GM19467 (cell line): Measurements from ENCODE around the gene ECEL1.
"Not testable (repeated sequence)": the region's sequence is repeated elsewhere in the genome, so short reads cannot be mapped to it uniquely, and the experiment has no call there.

Source experiments
- ATAC-seq: cut with Tn5 transposase; IDR thresholded peaks from one replicate; pipeline ENCODE4 v1.9.1; 2021; ENCODE audit warnings: mild to moderate bottlenecking, moderate library complexity; ENCODE audit not compliant: unreplicated experiment

Gene ECEL1, protein sequence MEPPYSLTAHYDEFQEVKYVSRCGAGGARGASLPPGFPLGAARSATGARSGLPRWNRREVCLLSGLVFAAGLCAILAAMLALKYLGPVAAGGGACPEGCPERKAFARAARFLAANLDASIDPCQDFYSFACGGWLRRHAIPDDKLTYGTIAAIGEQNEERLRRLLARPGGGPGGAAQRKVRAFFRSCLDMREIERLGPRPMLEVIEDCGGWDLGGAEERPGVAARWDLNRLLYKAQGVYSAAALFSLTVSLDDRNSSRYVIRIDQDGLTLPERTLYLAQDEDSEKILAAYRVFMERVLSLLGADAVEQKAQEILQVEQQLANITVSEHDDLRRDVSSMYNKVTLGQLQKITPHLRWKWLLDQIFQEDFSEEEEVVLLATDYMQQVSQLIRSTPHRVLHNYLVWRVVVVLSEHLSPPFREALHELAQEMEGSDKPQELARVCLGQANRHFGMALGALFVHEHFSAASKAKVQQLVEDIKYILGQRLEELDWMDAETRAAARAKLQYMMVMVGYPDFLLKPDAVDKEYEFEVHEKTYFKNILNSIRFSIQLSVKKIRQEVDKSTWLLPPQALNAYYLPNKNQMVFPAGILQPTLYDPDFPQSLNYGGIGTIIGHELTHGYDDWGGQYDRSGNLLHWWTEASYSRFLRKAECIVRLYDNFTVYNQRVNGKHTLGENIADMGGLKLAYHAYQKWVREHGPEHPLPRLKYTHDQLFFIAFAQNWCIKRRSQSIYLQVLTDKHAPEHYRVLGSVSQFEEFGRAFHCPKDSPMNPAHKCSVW

DNA sequence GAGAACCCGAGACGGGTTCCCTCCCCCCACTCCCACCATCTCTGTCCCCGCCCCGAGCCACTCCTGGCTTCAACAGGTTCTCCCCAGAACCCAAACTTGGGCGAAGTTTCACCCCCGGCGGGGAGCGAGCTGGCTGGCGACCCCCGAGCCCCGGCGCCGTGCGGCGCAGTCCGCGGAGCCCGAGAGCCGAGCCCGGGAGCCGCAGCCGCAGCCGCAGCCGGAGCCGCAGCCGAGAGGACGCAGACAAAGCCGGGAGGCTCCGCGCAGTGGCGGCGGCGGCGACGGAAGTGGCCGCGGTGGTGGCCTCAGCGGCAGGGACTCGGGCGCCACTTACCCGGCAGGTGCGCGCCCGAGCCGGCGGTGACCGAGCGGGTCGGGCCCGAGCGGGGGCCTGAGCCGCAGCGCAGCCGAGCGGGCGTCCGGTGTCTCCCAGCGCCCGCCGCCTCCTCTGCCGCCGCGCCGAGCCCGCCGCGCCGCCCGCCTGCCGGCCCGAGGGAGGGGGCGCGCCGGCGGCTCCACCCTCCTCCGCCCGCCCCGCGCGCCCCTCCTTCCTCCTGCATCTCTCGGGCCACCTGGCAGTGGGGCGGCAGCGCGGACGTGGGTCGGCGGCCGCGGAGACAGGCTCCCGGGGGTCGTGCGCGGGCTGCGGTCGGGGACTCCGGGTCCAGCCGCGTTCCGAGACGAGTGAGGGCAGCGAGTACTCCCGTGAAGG lies at the start of gene ECEL1:
Gene ECEL1, minus strand, starts transcription at position 450 of the 712 bp plus-strand sequence. CDS start 1,181 bp downstream, outside the sequence.
- no peak for ATAC-seq

DNA sequence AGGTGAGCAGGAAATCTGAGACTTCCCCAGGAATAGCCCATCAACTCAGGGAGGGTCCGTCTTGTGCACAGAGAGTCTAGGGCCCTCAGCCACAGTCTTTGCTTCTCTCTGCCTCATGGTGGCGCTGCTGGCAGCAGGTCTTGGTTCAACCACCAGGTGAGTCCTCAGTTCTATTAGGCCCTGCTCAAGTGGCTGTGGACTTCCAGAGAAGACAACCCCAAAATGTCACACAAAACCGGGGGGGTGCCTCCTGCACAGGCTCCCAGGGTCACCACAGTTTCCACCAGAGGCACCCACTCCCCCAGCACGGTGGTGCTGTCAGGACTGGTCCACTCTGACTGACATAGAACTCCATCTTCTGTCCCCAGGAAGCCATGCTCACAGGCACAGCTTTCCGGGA lies 49.4 kb upstream of the ECEL1 start:
- no peak for ATAC-seq

DNA sequence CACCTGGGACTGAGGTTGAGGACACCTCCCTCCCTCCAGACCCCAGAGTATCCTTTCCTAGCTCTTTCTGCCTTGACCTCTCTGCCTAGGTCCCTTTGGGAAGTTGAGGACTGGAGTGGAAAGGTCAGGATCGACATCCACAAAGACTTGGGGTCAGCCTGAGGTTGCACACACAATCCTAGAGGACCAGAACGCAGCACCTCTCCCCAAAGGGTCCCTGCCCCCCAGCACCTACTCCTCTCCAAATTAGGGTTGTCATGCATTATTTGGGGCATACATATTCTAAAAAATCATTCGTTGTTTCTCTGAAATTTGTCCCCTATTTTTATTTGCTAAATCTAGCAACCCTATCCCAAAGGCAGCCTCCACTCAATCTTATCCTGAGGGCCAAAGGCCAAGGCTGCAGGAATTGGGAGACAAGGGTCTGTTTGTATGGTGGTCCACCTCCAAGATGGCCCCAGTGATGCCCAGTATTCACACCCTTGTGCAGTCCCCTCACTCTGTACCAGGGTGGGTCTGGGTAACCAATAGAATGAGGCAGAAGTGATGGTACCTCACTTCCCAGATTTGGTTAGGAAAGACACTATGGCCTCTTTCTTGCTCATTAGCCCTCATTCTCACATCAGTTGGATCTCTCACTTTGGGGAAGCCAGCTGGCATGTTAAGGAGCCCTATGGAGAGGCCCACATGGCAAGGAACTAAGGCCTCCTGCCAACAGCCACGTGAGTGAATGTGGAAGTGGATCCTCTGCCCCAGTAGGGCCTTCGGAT lies 48.3 kb upstream of the ECEL1 start:
- no peak for ATAC-seq

DNA sequence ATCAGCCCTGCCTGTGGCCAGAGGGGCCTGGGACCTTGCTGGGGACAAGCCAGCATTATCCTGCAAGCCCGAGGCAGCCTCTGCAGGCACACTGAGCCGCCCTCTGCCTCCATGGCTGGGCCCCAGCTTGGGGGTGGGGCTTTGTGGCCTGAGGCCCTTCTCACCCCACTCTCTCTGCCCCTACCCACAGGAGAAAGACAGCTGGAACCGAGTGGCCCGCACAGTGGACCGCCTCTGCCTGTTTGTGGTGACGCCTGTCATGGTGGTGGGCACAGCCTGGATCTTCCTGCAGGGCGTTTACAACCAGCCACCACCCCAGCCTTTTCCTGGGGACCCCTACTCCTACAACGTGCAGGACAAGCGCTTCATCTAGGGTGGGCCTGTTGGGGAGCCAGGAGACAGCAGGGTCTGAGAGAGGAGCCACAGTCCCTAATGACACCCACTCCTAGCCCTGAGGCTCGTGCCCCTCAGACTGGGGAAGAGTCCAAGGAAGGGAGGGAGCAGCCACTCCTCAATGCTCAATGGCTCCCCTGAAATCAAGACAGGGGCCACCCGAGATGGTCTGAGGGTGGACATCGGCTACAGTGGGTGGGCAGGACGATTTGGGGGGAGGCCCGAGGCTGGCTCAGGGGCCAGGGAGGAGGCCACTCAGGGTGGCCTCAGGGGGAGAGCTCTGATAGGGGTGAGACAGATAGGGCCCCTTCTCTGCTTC lies 47.5 kb upstream of the ECEL1 start:
- ATAC-seq, result no peak

DNA sequence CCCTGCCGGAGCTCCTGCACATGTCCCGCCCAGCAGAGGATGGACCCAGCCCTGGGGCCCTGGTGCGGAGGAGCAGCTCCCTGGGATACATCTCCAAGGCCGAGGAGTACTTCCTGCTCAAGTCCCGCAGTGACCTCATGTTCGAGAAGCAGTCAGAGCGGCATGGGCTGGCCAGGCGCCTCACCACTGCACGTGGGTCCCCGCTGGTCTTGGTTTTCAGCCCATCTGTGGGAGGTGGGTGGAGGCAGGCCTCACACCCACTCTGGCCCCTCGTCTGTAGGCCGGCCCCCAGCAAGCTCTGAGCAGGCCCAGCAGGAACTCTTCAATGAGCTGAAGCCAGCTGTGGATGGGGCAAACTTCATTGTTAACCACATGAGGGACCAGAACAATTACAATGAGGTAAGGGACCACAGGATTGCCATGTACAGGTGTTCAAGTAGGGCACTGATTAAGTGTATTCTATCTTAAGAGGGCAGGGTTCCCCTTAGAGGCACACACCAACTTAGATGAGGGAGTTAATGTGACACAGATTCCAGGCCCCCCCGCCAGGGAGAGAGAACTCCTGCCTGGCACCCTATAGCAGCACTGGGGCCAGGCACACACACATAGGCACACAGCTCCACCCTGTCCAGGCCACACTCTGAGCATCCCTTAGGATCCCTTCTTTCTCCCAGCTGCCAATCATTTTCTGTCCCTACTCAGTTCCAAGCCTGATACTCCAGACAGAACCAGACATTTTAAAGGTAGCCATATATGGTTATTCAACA lies 46.5 kb upstream of the ECEL1 start:
- ATAC-seq, result no peak

DNA sequence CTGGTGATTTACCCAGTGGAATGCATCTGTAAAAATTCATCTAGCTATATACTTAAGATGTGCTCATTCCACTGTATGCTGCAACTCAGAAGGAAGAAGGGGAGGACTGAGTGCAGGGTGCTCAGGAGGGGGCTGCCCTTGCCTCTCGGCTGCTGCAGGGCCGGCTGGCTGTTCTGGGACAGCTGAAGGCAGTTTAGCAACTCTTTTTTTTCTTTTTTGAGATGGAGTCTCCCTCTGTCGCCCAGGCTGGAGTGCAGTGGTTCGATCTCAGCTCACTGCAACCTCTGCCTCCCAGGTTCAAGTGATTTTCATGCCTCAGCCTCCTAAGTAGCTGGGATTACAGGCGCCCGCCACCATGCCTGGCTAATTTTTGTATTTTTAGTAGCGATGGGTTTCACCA lies 45.2 kb upstream of the ECEL1 start:
- not testable (repeated sequence) for ATAC-seq

DNA sequence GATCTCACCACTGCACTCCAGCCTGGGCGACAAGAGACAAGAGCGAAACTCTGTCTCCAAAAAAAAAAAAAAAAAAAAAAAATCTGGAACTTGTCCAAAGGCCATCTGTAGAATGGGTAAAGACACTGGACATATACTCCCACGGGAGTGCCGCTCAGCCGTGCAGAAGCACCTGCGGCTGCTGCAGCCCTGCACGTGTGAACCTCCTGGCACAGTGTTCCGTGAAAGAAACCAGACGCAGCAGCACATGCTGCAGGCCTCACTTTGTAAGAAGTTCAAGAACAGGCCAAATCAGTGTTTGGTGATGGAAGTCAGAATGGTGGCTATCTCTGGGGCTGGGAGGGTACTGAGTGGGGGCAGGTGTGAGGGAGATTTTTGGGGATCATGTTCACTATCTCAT lies 44.8 kb upstream of the ECEL1 start:
- ATAC-seq, result no peak

DNA sequence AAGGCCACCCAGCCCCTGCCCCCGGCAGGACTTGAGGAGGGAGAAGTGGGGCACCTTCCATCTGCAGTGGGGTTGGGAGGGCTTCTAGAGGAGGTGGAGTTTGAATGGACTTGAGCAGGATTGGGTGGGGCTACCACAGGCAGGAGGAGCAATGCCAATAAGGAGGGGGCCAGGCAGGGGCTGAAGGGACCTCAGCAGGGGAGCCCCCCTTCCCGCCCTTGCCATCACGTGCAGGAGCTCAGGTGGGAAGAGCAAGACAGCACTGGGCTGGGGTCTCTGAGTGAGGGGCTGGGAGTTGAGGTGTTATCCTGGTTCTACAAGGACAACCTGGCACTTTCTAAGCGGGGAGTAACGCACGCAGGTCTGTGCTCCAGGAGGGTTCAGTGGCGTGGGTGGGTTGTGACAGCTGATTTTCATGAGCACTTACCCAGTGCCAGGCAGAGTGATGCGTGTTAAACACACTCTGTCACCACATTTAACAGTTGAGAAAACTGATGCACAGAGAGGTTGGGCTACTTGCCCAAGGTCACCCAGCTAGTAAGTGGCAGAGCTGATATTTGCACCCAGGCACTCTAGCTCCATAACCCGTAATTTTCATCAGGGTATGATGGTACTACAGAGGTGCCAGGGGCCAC lies 43.1 kb upstream of the ECEL1 start:
- ATAC-seq, result no peak

DNA sequence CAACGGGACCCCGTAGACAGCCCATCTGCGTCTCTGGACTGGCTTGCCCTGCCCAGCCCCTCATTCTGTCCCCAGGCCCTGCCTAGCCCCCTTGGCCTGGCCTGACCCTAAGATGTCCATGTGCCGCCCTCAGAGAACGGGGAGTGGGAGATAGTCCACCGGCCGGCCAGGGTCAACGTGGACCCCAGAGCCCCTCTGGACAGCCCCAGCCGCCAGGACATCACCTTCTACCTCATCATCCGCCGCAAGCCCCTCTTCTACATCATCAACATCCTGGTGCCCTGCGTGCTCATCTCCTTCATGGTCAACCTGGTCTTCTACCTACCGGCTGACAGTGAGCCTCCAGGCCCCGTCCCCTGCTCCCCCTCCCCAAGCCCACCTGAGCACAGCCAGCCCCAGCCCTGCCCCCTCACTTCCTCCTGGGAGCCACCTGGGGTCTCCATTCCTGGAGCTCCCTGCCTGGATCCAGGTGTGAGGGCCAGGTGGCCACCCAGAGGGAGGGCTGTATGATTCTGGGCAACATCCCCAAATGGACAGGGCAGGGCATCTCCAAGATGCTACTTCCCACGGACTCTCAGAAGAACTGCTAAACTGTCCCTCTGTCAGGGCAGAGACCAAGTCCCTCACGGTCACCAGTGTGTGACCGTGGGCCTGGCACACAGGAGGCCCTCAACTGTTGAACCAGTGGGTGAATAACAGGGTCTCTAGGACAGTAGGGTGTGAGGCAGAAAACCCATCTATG lies 42.3 kb upstream of the ECEL1 start:
- no peak for ATAC-seq

DNA sequence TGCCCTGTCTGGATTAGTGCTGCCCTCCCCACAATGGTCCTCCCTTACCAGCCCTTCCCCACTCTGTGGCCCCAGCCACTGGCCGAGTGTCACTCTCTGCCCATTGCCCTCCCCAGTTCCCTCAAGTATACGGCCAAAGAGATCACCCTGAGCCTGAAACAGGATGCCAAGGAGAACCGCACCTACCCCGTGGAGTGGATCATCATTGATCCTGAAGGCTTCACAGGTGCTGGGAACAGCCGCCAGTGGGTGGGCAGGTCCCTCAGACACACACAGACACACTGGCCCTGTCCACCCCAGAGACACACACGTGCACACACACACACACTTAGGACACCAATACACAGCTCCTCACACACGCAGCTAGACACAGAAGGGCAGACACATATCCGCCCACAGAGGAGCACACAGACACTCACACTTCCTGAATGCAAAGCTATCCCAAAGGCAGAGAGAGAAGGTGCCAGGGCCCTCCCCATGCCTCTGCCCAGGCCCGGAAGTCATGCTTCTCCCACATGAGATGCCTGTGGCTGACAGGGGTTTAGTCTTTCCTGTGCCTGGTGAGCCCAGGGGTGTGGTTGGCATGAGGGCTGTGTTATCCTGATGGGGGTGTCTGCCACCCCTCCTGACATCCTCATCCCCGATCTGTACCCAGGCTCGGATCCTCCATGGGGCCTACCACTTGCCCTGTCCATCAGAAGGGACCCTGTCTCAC lies 41.3 kb upstream of the ECEL1 start:
- no peak for ATAC-seq

DNA sequence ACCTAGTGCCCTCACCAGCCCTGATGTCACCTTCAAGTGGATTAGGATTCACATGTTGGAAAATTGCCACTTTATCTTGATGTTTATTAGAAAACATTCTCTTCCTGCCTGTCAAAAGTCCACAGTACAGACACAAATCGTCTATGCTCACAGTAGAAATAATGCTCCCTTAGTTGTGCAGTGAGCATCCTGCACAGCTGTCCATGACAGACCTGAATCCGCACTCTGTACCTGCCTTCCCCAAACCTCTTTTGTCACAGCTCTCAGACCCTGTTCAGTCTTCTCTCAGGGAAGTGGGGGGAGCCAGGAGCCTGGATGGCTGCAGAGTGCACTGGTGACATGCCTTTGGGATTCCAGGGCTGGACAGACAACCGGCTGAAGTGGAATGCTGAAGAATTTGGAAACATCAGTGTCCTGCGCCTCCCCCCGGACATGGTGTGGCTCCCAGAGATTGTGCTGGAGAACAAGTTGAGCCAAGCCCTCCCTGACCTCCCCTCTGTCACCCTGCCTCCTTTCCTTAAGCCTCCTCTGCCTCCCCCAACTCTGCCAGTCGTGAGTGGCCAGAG lies 40.4 kb upstream of the ECEL1 start:
- no peak for ATAC-seq

DNA sequence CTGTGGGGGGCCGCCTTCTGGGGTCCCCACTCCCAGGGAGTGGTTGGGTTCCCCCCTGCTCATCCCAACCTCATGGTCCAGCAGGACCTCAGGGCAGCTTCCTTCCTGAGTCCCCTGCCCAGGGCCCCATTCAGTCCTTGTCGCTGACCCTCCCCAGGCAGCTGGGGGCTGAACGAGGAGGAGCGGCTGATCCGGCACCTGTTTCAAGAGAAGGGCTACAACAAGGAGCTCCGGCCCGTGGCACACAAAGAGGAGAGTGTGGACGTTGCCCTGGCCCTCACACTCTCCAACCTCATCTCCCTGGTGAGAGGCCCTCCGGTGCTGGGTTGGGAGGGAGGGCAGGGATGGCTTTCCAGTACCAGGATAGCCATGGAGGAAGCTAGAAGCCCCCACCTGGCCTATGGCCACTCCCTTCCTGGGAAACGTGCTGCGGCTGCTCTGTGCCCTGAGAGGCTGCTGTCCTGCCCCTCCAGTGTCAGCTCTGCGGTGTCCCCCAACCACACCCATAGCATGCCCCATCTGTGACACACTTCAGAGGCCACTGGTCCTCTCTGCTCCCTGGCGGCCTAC lies 38.8 kb upstream of the ECEL1 start:
- ATAC-seq, result no peak

DNA sequence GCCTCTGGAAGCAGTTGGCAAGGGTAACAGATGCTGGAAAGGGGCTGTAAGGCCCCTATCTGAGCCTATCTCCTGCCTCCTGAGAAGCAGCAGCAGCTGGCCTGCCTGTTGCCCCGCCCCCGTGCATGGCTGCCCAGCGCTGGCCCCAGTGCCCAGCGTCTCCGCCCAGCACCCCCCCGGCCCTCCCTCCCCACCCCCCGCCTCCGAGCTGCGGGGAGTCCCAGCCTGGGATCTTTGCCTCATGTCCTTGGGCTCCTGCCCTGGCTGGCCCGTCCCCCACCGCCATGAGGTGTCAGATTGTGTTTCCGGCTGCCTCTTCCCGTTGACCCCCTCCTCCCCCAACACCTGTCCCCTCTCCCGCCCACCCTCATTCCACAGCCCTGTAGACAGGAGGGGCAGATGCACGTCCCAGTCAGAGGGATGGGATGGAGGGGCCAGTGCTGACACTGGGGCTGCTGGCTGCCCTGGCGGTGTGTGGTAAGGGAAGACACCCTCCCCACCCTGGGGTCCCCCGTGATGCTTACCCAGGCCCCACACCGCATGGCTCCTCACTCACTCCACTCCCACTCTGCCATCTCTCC lies 38.2 kb upstream of the ECEL1 start, which contains the start of gene CHRND:
Gene CHRND, plus strand, starts transcription at position 370 of the 581 bp plus-strand sequence. Its CDS starts 56 bp downstream, at position 426.
- ATAC-seq, result no peak

DNA sequence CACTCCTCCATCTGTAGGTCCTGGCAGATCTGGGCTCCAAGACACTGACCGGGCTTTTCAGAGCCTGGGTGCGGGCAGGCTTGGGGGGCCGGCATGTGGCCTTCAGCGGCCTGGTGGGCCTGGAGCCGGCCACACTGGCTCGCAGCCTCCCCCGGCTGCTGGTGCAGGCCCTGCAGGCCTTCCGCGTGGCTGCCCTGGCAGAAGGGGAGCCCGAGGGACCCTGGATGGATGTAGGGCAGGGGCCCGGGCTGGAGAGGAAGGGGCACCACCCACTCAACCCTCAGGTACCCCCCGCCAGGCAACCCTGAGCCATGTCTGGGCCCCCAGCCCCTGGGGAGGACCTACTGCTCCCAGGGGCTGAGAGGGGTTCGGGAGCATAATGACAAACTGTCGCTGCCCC lies 37.6 kb upstream of the ECEL1 start:
- ATAC-seq, result no peak

DNA sequence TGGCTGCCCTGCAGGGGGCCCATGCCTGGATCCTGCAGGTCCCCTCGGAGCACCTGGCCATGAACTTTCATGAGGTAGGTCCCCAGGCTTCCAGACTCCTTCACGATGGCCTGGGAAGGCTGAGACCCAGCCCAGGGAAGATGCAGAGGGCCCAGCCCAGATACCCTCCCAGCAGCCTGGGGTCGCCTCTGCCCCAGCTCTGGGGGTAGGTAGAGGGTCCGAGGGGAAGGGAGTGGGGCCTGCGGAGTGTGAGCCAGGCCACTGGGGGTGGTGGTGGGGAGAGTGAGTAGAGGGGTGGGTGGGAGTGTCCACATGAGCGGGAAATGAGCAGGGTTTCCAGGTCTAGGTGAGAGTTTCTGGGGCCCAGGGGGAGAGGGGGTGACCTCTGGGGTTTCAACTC lies 37.1 kb upstream of the ECEL1 start:
- ATAC-seq, result no peak
